ENCODE measurements around the gene OR3A2.

GRCh38 chr17:3400055-3400454, 13.9 kb upstream of the OR3A2 start:
- TF ChIP-seq CTCF (IDR thresholded peaks at IDR 0.05) (no peak), POLR2AphosphoS5 (IDR thresholded peaks at IDR 0.05) (no peak), POLR2A (IDR thresholded peaks at IDR 0.05) (no peak)
